Hepatocyte (in vitro differentiated cells): Measurements from ENCODE around the gene POLD2.

Experiments used
- CTCF ChIP-seq: fragments of 200-600 bp; sonication (generic); IDR thresholded peaks from 2 replicates; pipeline ENCODE4 v1.5.1; 2016; ENCODE audit warnings: antibody characterized with exemption, mild to moderate bottlenecking; ENCODE audit not compliant: poor library complexity
- EZH2 ChIP-seq: fragments of 200-600 bp; sonication (generic); IDR thresholded peaks from 2 replicates; pipeline ENCODE4 v1.6.1; 2016; ENCODE audit warnings: antibody characterized with exemption, mild to moderate bottlenecking, borderline replicate concordance
- EZH2phosphoT487 ChIP-seq: fragments of 200-600 bp; sonication (generic); IDR thresholded peaks from one replicate; pipeline ENCODE4 v1.6.1; 2018; ENCODE audit warnings: antibody characterized with exemption, mild to moderate bottlenecking, low read depth, moderate library complexity; ENCODE audit not compliant: unreplicated experiment, severe bottlenecking

DNA sequence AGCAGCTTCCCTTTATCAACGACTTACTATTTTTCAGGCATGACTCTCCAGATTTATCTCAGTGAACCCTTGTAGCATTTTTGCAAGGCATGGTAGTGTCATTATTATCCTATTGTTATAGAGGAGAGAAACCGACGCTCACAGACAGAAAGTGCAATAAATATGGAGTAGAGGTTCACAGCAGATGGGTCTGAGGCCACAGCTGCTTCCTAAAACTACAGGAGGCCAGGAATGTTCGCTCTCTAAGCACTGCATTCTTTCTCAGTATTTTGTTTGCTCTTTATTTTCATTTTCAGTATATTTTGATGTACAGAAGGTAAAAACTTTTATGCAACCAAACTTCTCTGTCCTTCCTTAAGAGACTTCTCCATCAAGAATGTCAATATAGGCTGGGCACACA lies 23.7 kb downstream of the POLD2 start:
- TF ChIP-seq CTCF (no peak), EZH2 (no peak), EZH2phosphoT487 (no peak)
